HK-2 (cell line): Measurements from ENCODE around the gene PRMT7.

Experiments
- DNase-seq: peaks from one replicate; pipeline ENCODE4 v3.0.0-alpha.2; 2018; ENCODE audit not compliant: unreplicated experiment

PRMT7 gene

GRCh38 chr16:68347605-68348004, 36.8 kb downstream of the PRMT7 start:
- DNase-seq, result no peak

DNA sequence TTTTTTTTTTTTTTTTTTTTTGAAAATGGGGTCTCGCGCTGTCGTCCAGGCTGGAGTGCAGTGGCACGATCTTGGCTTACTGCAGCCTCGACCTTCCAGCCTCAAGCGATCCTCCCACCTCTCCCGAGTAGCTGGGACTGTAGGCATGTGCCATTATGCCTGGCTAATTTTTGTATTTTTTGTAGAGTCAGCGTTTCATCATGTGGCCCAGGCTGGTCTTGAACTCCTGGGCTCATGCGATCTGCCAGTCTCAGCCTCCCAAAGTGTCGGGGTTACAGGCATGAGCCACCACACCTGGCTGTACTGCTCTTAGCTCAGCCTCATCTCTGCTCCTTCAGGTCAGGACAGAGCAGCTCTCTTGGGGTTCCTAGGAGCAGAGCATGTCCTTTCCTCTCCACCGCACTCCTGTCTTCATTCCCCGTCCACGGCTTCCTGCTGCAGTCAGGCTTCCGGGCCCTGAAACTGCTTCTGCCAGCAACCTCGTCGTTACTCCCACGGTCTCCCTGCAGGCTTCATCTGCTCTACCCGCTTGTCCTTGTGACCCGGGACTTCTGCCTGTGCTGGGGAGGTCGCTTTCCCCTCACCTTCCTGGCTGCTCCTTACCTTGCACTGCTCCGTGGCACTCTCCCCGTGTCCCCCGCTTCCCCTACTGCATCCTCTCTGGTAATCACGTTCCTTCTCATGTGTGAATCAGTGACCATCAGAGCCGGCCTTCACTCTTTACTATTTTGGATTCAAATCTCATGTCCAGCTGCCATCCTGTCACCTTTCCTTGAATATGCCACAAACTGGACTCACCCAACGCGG, 38.0 kb downstream of the PRMT7 start:
- no peak for DNase-seq

GRCh38 chr16:68349838-68350410, 39.1 kb downstream of the PRMT7 start:
- no peak for DNase-seq

- DNase-seq, result no peak
Measured at GRCh38 chr16:68350813-68351350, 40.1 kb downstream of the PRMT7 start.

DNA sequence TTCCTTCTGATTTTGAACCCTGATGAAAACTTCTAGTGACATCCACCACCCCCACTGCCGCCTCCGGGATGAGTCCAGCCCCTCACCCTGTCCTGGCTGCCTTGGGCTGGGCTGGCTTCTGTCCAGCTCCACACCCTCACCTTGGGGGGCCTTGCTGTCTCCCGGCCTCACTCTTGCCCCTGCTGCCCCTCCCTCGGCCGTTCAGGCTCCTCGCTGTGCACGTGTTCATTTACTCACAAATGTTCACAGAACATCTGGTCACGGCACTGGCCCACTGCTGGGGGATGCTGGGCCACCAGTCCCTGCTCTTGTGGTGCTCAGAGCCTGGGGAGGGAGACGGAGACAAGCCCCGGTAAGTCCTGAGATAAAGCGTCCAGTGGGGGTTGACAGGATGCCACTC, 40.6 kb downstream of the PRMT7 start:
- no peak for DNase-seq

- DNase-seq, result no peak
Measured at GRCh38 chr16:68351991-68352431, 41.2 kb downstream of the PRMT7 start.

DNA sequence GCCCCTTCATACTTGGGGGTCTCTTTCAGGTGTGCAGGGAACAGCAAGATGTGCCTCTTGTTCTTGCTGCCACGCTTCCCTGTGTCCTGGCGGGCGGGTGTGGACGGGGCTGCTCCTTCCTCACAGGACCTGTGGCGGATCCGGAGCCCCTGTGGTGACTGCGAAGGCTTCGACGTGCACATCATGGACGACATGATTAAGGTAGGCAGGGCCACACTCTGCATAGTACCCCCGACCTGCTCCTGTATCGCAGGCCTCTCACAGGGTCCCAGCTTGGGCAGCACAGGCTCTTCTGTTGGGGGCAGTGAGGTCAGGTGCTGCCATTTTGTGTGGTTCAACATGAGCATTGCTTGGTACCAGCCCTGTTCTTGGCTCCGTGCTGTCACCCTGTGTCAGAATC, 42.5 kb downstream of the PRMT7 start:
- DNase-seq, result no peak

DNA sequence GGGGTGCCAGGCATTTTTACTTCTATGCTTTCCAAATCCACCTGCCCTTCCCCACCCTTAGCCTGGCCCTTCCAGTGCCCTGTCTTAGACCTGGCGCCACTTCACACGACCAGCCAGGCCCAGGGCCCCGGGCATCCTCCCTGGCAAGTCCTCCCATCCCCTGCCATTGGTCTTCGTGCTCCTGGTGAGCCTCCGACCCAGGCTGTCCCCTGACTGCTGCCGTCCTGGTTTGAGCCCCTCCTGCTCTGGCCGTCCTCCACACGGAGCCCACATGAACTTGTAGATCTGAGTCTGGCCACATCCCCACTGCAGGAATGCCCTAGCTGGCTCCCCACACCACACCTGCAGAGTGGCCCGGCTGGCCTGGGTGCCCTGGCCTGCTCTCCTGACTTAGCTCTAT, 44.0 kb downstream of the PRMT7 start:
- DNase-seq, result no peak

- no peak for DNase-seq
Measured at GRCh38 chr16:68355447-68356248, 44.8 kb downstream of the PRMT7 start.

- no peak for DNase-seq
Measured at GRCh38 chr16:68356249-68356918, 45.6 kb downstream of the PRMT7 start.

DNA sequence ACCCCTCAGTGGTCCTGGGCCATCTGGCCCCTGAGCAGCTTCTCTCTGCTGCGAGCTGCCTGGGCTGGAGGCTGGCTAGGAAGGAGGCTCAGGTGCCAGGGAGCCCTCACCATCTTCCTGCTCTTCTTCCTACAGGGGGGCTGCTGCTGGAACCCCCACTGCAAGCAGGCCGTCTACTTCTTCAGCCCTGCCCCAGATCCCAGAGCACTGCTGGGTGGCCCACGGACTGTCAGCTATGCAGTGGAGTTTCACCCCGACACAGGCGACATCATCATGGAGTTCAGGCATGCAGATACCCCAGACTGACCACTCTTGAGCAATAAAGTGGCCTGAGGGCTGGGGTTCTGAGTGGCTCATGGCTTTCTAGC, 46.1 kb downstream of the PRMT7 start:
- no peak for DNase-seq

GRCh38 chr16:68357521-68357922, 46.7 kb downstream of the PRMT7 start:
- DNase-seq, result no peak

GRCh38 chr16:68357923-68358322, 47.1 kb downstream of the PRMT7 start:
- DNase-seq, result no peak

GRCh38 chr16:68358951-68359350, 48.1 kb downstream of the PRMT7 start:
- no peak for DNase-seq

GRCh38 chr16:68359398-68360191, 48.8 kb downstream of the PRMT7 start:
- no peak for DNase-seq

GRCh38 chr16:68360547-68360946, 49.7 kb downstream of the PRMT7 start:
- DNase-seq, result no peak

DNA sequence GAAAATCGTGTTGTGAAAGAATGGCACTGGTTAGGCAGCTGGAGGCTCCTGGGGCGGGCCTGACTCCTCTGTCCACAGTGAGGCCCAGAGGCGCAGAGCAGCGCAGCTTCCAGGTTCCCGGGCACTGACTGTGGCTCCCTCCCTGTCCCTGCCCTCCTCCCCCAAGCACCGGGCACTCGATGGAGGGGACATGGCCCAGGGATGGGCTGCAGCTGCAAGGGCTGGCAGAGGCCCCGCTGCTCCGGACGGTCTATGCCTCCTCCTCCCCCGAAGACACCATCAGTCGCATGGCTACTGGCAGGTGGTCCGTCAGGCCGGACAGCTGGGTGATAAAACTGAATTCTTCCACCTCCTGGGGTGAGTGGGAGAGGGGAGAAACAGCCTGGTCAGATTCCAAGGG, 50.1 kb downstream of the PRMT7 start:
- DNase-seq, result no peak

- no peak for DNase-seq
Measured at GRCh38 chr16:68361485-68361884, 50.7 kb downstream of the PRMT7 start.

GRCh38 chr16:68362262-68362913, 51.6 kb downstream of the PRMT7 start:
- no peak for DNase-seq

- DNase-seq, result no peak
Measured at GRCh38 chr16:68362947-68363657, 52.3 kb downstream of the PRMT7 start.
